H1 (cell line): ENCODE measurements around the gene AMZ1. TPM values are rescaled to one million over a fixed set of nuclear protein-coding genes. Genes with fewer than 3 reads are reported as not detected.
"Not testable (repeated sequence)": the region's sequence is repeated elsewhere in the genome, so short reads cannot be mapped to it uniquely, and the experiment has no call there.

Experiments used
- CTCF ChIA-PET: fragments of 300-600 bp; sonication (Branson Sonifier 250); formaldehyde crosslinking; loops from one replicate; lab custom pipeline; 2021; ENCODE audit not compliant: partially characterized antibody; lab: Charles Lee
- POLR2A ChIA-PET: fragments of 300-600 bp; sonication (Branson Sonifier 250); formaldehyde crosslinking; loops from one replicate; lab custom pipeline; 2021; ENCODE audit warnings: inconsistent platforms; ENCODE audit not compliant: partially characterized antibody; lab: Charles Lee
- DNase-seq, 2 experiments: peaks; one replicate each; pipeline versions ENCODE4 v3.0.0 to v3.0.0-alpha.2; 2010 to 2022; ENCODE audit warnings: low spot score in 2 of 2, low read depth in 1 of 2, mixed read lengths in 1 of 2
- FAIRE-seq: peaks from 2 replicates; lab custom pipeline; 2011; peaks lifted over from hg19 to GRCh38; lab: Jason Lieb, UNC
- H2AFZ ChIP-seq: 2 replicates; pipeline ENCODE4 v1.8.1; 2012; ENCODE audit warnings: low read length, inconsistent platforms
- H2AK5ac ChIP-seq: 2 replicates; pipeline ENCODE4 v1.6.1; 2013; ENCODE audit warnings: low read depth, low read length
- H2BK120ac ChIP-seq: replicated peaks from 2 replicates; pipeline ENCODE3; 2013; ENCODE audit warnings: low read depth, low read length, inconsistent platforms
- H2BK12ac ChIP-seq: 2 replicates; pipeline ENCODE4 v1.6.1; 2013; ENCODE audit warnings: low read depth, low read length
- H2BK15ac ChIP-seq: 2 replicates; pipeline ENCODE4 v1.6.1; 2013; ENCODE audit warnings: low read length
- H2BK20ac ChIP-seq: 2 replicates; pipeline ENCODE4 v1.6.1; 2013; ENCODE audit warnings: low read length
- H2BK5ac ChIP-seq: 2 replicates; pipeline ENCODE4 v1.6.1; 2013; ENCODE audit warnings: low read depth, low read length
- H3K14ac ChIP-seq: 2 replicates; pipeline ENCODE4 v1.6.1; 2013; ENCODE audit warnings: inconsistent platforms; ENCODE audit not compliant: insufficient read length
- H3K18ac ChIP-seq: 2 replicates; pipeline ENCODE4 v1.6.1; 2013; ENCODE audit warnings: low read length; ENCODE audit errors: extremely low read depth
- H3K23ac ChIP-seq: 2 replicates; pipeline ENCODE4 v1.6.1; 2013; ENCODE audit warnings: inconsistent platforms; ENCODE audit not compliant: insufficient read length
- H3K23me2 ChIP-seq: 2 replicates; pipeline ENCODE4 v1.6.1; 2013; ENCODE audit warnings: low read depth, low read length
- H3K27ac ChIP-seq: 2 replicates; pipeline ENCODE4 v1.6.1; 2011; ENCODE audit warnings: low read depth, low read length, inconsistent platforms
- H3K27me3 ChIP-seq, 4 experiments: replicated peaks in 1 of 4; 1 replicate in 1 of 4; 2 replicates in 3 of 4; pipeline versions ENCODE4 v1.6.1 to v1.8.1; 2011 to 2013; ENCODE audit warnings: low read length in 3 of 4, mild to moderate bottlenecking in 3 of 4, inconsistent platforms in 2 of 4, mixed read lengths in 2 of 4, moderate library complexity in 1 of 4; ENCODE audit not compliant: control insufficient read depth in 3 of 4, insufficient read depth in 3 of 4; ENCODE audit errors: extremely low read depth in 1 of 4
- H3K36me3 ChIP-seq, 4 experiments: 2 replicates each; pipeline versions ENCODE4 v1.6.1 to v1.8.1; 2011 to 2013; ENCODE audit warnings: mild to moderate bottlenecking in 4 of 4, low read length in 3 of 4, moderate library complexity in 2 of 4, control low read depth in 1 of 4, inconsistent platforms in 1 of 4; ENCODE audit not compliant: insufficient read depth in 4 of 4, control insufficient read depth in 2 of 4
- H3K4ac ChIP-seq: replicated peaks from 2 replicates; pipeline ENCODE3; 2013; ENCODE audit warnings: low read length, low read depth, mixed read lengths, inconsistent platforms; ENCODE audit not compliant: insufficient read length
- H3K4me1 ChIP-seq, 4 experiments: replicated peaks in 1 of 4; 1 replicate in 1 of 4; 2 replicates in 3 of 4; pipeline versions ENCODE4 v1.6.1 to v1.8.1; 2011 to 2013; ENCODE audit warnings: low read length in 3 of 4, inconsistent platforms in 2 of 4, mixed read lengths in 1 of 4; ENCODE audit not compliant: insufficient read depth in 4 of 4, control insufficient read depth in 3 of 4
- H3K4me2 ChIP-seq, 2 experiments: 2 replicates each; pipeline versions ENCODE4 v1.6.1 to v1.8.1; 2011 to 2013; ENCODE audit warnings: low read depth in 2 of 2, low read length in 2 of 2, control low read depth in 1 of 2, inconsistent platforms in 1 of 2, mild to moderate bottlenecking in 1 of 2; ENCODE audit not compliant: insufficient read depth in 1 of 2
- H3K4me3 ChIP-seq, 4 experiments: fragments of 200-600, 300-600 bp in 1 of 4; sonication (generic), shearing (Covaris generic), sonication (Bioruptor Twin) in 1 of 4; 2 replicates each; pipeline versions ENCODE4 v1.5.1 to v1.8.1; 2011 to 2016; ENCODE audit warnings: low read length in 4 of 4, low read depth in 3 of 4, control low read depth in 2 of 4, inconsistent platforms in 2 of 4, mild to moderate bottlenecking in 2 of 4, mixed read lengths in 1 of 4, moderate library complexity in 1 of 4; ENCODE audit not compliant: insufficient read depth in 2 of 4; ENCODE audit errors: extremely low read depth in 1 of 4
- H3K56ac ChIP-seq: replicated peaks from 2 replicates; pipeline ENCODE3; 2013; ENCODE audit warnings: low read depth, mild to moderate bottlenecking, mixed read lengths, low read length, inconsistent platforms; ENCODE audit not compliant: insufficient read length
- H3K79me1 ChIP-seq: 2 replicates; pipeline ENCODE4 v1.6.1; 2013; ENCODE audit warnings: low read depth, low read length, control low read depth
- H3K79me2 ChIP-seq, 2 experiments: 2 replicates each; pipeline versions ENCODE4 v1.6.1 to v1.8.1; 2012 to 2013; ENCODE audit warnings: low read length in 2 of 2, mild to moderate bottlenecking in 2 of 2, inconsistent platforms in 1 of 2; ENCODE audit not compliant: insufficient read depth in 2 of 2, control insufficient read depth in 1 of 2
- H3K9ac ChIP-seq, 4 experiments: replicated peaks in 1 of 4; 1 replicate in 1 of 4; 2 replicates in 3 of 4; pipeline versions ENCODE4 v1.6.1 to v1.8.1; 2011 to 2013; ENCODE audit warnings: low read depth in 3 of 4, low read length in 3 of 4, control low read depth in 2 of 4, mild to moderate bottlenecking in 2 of 4, moderate library complexity in 2 of 4, inconsistent platforms in 1 of 4; ENCODE audit errors: extremely low read depth in 1 of 4
- H3K9me3 ChIP-seq, 2 experiments: 2 replicates each; pipeline versions ENCODE4 v1.6.1 to v1.8.1; 2012 to 2013; ENCODE audit warnings: mild to moderate bottlenecking in 2 of 2, moderate library complexity in 2 of 2, control low read depth in 1 of 2, inconsistent platforms in 1 of 2, low read depth in 1 of 2, low read length in 1 of 2, mixed read lengths in 1 of 2; ENCODE audit not compliant: insufficient read depth in 2 of 2
- H4K20me1 ChIP-seq, 2 experiments: replicated peaks in 1 of 2; 2 replicates each; pipeline versions ENCODE3 to v1.8.1; 2011 to 2013; ENCODE audit warnings: inconsistent platforms in 2 of 2, low read length in 2 of 2, mild to moderate bottlenecking in 1 of 2; ENCODE audit not compliant: insufficient read depth in 2 of 2, control insufficient read depth in 1 of 2
- H4K5ac ChIP-seq: 2 replicates; pipeline ENCODE4 v1.6.1; 2013; ENCODE audit warnings: low read length, low read depth, mixed read lengths, inconsistent platforms; ENCODE audit not compliant: insufficient read length
- H4K8ac ChIP-seq: 2 replicates; pipeline ENCODE4 v1.8.0; 2013; ENCODE audit warnings: mild to moderate bottlenecking, moderate library complexity, low read length, inconsistent platforms; ENCODE audit not compliant: insufficient read depth; ENCODE audit errors: extremely low read depth
- H4K91ac ChIP-seq: replicated peaks from 2 replicates; pipeline ENCODE3; 2013; ENCODE audit warnings: low read length, mixed read lengths, inconsistent platforms; ENCODE audit not compliant: insufficient read length
- WGBS, 2 experiments: shearing (Covaris generic) in 1 of 2; methylation state at CpG; one replicate each; pipeline versions ENCODE4 v1.1.6 to v1.1.7; 2013 to 2015; ENCODE audit warnings: low lambda C conversion rate in 2 of 2, mixed read lengths in 2 of 2, inconsistent platforms in 1 of 2, low coverage in 1 of 2, missing lambda C conversion rate in 1 of 2; ENCODE audit not compliant: insufficient replicate concordance in 2 of 2, insufficient coverage in 1 of 2, insufficient read length in 1 of 2; ENCODE audit errors: extremely low coverage in 1 of 2, missing lambda C conversion rate in 1 of 2; 5-methylcytosine and 5-hydroxymethylcytosine counted together
- polyA plus RNA-seq, 7 experiments: library from polyadenylated mRNA; depleted of rRNA in 3 of 7; stranded (reverse) in 5 of 7; unstranded in 2 of 7; fragments of >200 nt in 5 of 7; fragments of 200-250 nt in 2 of 7; gene quantifications; 1 replicate in 5 of 7; 2 replicates in 1 of 7; 4 replicates in 1 of 7; pipeline versions ENCODE4 v1.2.1 to v1.2.3, GENCODE V29; 2011 to 2013; ENCODE audit warnings: missing spikeins in 2 of 7, mixed read lengths in 2 of 7
- total RNA-seq: library from RNA; stranded (reverse); fragmentation: NEBNext Ultra II Directional; extraction: Animal tissue kit (Norgen Biotek cat#: 25700); gene quantifications from 2 replicates; pipeline ENCODE4 v1.2.1, GENCODE V29; 2021

Gene AMZ1
- total and polyA plus RNA-seq, 2 of the 8 experiments (the other 6 are each of a cell fraction or from before 2014, with no cell fraction given) = 0.59 to 1.4 TPM

- H3K79me2 ChIP-seq, POLR2A ChIA-PET, H3K56ac ChIP-seq, H4K91ac ChIP-seq, FAIRE-seq, H3K36me3 ChIP-seq, H2BK20ac ChIP-seq, H4K8ac ChIP-seq, H2BK15ac ChIP-seq, H3K9ac ChIP-seq, H3K9me3 ChIP-seq, H2AK5ac ChIP-seq, H3K14ac ChIP-seq, H3K27me3 ChIP-seq, H3K27ac ChIP-seq, H2BK5ac ChIP-seq, H4K20me1 ChIP-seq, H2BK120ac ChIP-seq, H3K79me1 ChIP-seq, H4K5ac ChIP-seq, H3K18ac ChIP-seq, H3K4me1 ChIP-seq, H2AFZ ChIP-seq, H3K4me2 ChIP-seq, H2BK12ac ChIP-seq, H3K23me2 ChIP-seq, H3K23ac ChIP-seq, DNase-seq, H3K4ac ChIP-seq, H3K4me3 ChIP-seq: not testable (repeated sequence)
- WGBS, 2 experiments = 86% methylated on average over 13 of the region's 15 CpGs; no CpG with 5 or more reads in 1 of the 2 experiments
- CTCF ChIA-PET = interaction anchor here (4.7 kb wide), 2 partner anchors 7 to 22 kb away, joined by 39 to 59 read pairs; no protein-coding TSS in a partner anchor
These were observed 9.5 kb upstream of the AMZ1 start for GRCh38 chr7:2678454-2678853.
